Adrenal gland (tissue), 12 donors: ENCODE measurements around the gene AGO1. TPM values are rescaled to one million over a fixed set of nuclear protein-coding genes. Genes with fewer than 3 reads are reported as not detected.
"Not testable (repeated sequence)": the region's sequence is repeated elsewhere in the genome, so short reads cannot be mapped to it uniquely, and the experiment has no call there.

Experiments used
- DNase-seq, 7 donors: peaks; one replicate each; pipeline ENCODE4 v3.0.0-alpha.2; 2019 to 2020
- H3K27ac ChIP-seq, 5 donors: fragments of 200-600 bp; sonication (generic) in 4 of 5; 1 replicate in 3 of 5; 2 replicates in 2 of 5; pipeline versions ENCODE4 v1.5.1 to v1.8.0; 2016 to 2020; ENCODE audit warnings: mild to moderate bottlenecking in 1 of 5
- H3K27me3 ChIP-seq: fragments of 200-600 bp; 2 replicates; pipeline ENCODE4 v1.8.0; 2021
- H3K36me3 ChIP-seq, 2 donors: fragments of 200-600 bp; replicated peaks in 1 of 2; 1 replicate in 1 of 2; 2 replicates in 1 of 2; pipeline versions ENCODE4 v1.5.1 to v1.8.0; 2018 to 2022
- H3K4me1 ChIP-seq, 2 donors: fragments of 200-600 bp; replicated peaks in 1 of 2; 1 replicate in 1 of 2; 2 replicates in 1 of 2; pipeline versions ENCODE4 v1.5.1 to v1.8.0; 2018 to 2021
- H3K4me3 ChIP-seq, 4 donors: fragments of 200-600 bp; sonication (generic) in 3 of 4; one replicate each; pipeline ENCODE4 v1.5.1; 2016 to 2018
- H3K9me3 ChIP-seq, 3 donors: fragments of 200-600 bp; sonication (generic) in 1 of 3; replicated peaks in 1 of 3; 1 replicate in 2 of 3; 2 replicates in 1 of 3; pipeline versions ENCODE4 v1.5.1 to v1.8.0; 2016 to 2021
- POLR2A ChIP-seq, 2 donors: fragments of 450-650 bp; IDR thresholded peaks; one replicate each; pipeline ENCODE4 v1.6.1; 2017; ENCODE audit warnings: antibody characterized with exemption in 2 of 2, mild to moderate bottlenecking in 2 of 2, moderate library complexity in 1 of 2
- WGBS, 4 donors: extraction: QIAGEN DNeasy Blood & Tissue Kit in 2 of 4; methylation state at CpG; one replicate each; pipeline versions ENCODE4 v1.1.5 to v1.1.7; 2013 to 2017; 5-methylcytosine and 5-hydroxymethylcytosine counted together
- intact Hi-C, 2 donors: fragments of 100-400 bp; cut with DNase I; formaldehyde crosslinking; loops; one replicate each; pipeline versions ENCODE4 v1.14.1 to v1.15.0; 2022 to 2023
- polyA plus RNA-seq, 3 donors: library from polyadenylated mRNA; stranded (reverse); fragments of 200-250 nt in 2 of 3; fragments of 350-450 nt in 1 of 3; fragmentation: Illumina TruSeq in 1 of 3; extraction: RNeasy Lipid Tissue Mini Kit (QIAGEN cat#74804) in 1 of 3; gene quantifications; one replicate each; pipeline ENCODE4 v1.2.3, GENCODE V29; 2013 to 2014
- total RNA-seq, 9 donors: library from RNA; depleted of rRNA in 4 of 9; stranded (reverse); fragments of >200 nt in 4 of 9; fragments of 120-200 nt in 1 of 9; fragmentation: NEBNext Ultra II Directional in 1 of 9; extraction: Animal tissue kit (Norgen Biotek cat#: 25700) in 1 of 9; gene quantifications; one replicate each; pipeline versions ENCODE4 v1.1.0 to v1.2.4, GENCODE V29; 2013 to 2023
- TF ChIP-seq, protein P1 (sequence below), 6 experiments: fragments of 450-650 bp in 4 of 6; fragments of 200-600 bp in 2 of 6; sonication (generic) in 1 of 6; IDR thresholded peaks; 1 replicate in 5 of 6; 2 replicates in 1 of 6; pipeline versions ENCODE4 v1.5.1 to v1.8.0; 2016 to 2021; ENCODE audit warnings: antibody characterized with exemption in 6 of 6, mild to moderate bottlenecking in 2 of 6, moderate library complexity in 1 of 6
- donor health status: healthy with polysubstance abuse.
- donor health status: Bipolar disorder and iron deficiency.
- donor health status: DM: yes; HTN: yes; CAD: no.
- donor health status: DM: no; HTN: no; CAD: no.
- donor health status: DM: no; HTN: no; CAD: no.
- donor health status: DM: yes; HTN: yes; CAD: no.

Gene AGO1
- total and polyA plus RNA-seq, 12 donors: 4.5 to 51.1 (median 33.8) TPM

DNA sequence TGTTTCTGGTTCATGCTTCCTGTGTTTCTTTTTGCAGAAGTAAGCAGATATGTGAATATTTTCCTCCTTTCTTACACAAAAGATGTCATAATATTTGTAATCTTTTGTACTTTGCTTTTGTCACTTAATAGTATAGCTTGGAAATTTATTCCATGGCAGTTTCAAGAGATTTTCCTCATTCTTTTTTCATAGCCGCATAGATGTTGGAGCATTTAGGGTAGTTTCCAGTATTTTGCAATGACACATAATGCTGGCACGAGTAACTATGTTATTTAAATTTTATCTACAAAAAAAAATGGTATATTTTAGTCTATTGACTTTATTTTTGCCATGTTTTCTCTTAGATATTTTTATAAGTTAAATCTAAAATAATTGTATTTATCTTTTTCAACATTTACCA lies 88.6 kb downstream of the AGO1 start:
- intact Hi-C loops: no loop called here
- H3K4me1 ChIP-seq: no peaks in the 10 kb centered on the region
- H3K27ac ChIP-seq: no peak overlapping the region
- WGBS, 4 donors: 91 to 96% (median 94%) methylated on average over 2 of the region's 2 CpGs
- no peak for TF ChIP-seq POLR2A (IDR thresholded peaks at IDR 0.05)
- TF ChIP-seq, protein P1, sequence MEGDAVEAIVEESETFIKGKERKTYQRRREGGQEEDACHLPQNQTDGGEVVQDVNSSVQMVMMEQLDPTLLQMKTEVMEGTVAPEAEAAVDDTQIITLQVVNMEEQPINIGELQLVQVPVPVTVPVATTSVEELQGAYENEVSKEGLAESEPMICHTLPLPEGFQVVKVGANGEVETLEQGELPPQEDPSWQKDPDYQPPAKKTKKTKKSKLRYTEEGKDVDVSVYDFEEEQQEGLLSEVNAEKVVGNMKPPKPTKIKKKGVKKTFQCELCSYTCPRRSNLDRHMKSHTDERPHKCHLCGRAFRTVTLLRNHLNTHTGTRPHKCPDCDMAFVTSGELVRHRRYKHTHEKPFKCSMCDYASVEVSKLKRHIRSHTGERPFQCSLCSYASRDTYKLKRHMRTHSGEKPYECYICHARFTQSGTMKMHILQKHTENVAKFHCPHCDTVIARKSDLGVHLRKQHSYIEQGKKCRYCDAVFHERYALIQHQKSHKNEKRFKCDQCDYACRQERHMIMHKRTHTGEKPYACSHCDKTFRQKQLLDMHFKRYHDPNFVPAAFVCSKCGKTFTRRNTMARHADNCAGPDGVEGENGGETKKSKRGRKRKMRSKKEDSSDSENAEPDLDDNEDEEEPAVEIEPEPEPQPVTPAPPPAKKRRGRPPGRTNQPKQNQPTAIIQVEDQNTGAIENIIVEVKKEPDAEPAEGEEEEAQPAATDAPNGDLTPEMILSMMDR (IDR thresholded peaks at IDR 0.05): no peak
- H3K9me3 ChIP-seq: no peaks in the 10 kb centered on the region
- H3K27me3 ChIP-seq: no peaks in the 10 kb centered on the region
- peaks cover 0 to 32% of the 10 kb centered on the region in 2 donors for H3K36me3 ChIP-seq
- no peak overlapping the region for H3K4me3 ChIP-seq
- no peak for DNase-seq

DNA sequence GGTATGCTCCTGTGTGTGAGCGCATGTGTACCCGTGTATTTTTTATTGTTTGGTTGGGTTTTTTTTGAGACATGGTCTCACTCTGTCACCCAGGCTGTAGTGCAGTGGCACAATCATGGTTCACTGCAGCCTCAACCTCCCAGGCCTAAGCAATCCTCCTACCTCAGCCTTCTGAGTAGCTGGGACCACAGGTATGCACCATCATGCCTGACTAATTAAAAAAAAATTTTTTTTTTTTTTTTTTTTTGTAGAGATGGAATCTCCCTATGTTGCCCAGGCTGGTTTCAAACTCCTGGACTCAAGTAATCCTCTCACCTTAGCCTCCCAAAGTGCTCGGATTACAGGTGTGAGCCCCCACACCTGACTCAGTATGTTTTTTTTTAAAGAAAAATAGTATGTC lies 89.6 kb downstream of the AGO1 start:
- intact Hi-C loops, H3K4me3 ChIP-seq, H3K9me3 ChIP-seq, H3K4me1 ChIP-seq, H3K27ac ChIP-seq, H3K27me3 ChIP-seq, DNase-seq: not testable (repeated sequence)
- 96 to 98% (median 97%) methylated on average over 3 of the region's 3 CpGs for WGBS, 4 donors
- H3K36me3 ChIP-seq: peaks cover 0 to 32% of the 10 kb centered on the region in 2 donors

DNA sequence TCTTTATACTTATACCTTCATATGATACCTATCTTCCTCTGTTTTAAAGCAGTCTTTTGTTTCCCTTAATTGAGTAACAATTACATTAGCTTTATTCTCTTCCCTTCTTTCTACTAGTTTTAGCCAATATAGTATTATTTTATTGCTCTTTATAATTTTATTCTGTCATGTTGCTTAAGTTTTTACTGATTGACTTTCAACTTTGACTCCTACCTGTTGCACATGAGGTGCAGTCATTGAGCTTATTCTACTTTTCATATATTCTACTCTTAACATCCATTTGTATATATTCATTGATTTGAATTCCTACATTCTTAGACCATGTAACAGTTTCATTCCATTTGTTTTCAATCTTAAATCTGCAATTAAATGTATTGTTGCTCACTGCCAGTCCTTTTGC lies 97.1 kb downstream of the AGO1 start:
- TF ChIP-seq, protein P1 (IDR thresholded peaks at IDR 0.05): no peak
- TF ChIP-seq POLR2A (IDR thresholded peaks at IDR 0.05): no peak
- Histone ChIP-seq H3K27me3 (no peaks in the 10 kb centered on the region), H3K36me3 (peaks cover 0 to 4% of the 10 kb centered on the region in 2 donors), H3K9me3 (no peaks in the 10 kb centered on the region), H3K4me3 (no peak overlapping the region), H3K4me1 (no peaks in the 10 kb centered on the region), H3K27ac (no peak overlapping the region)
- intact Hi-C loops: no loop called here
- no peak for DNase-seq

Other genes with a start within 250 kb of the AGO1 start
- 10 to 100 TPM; 34.9 to 70.0 (median 52.0) TPM for gene PSMB2, start 241.7 kb upstream of the AGO1 start, total RNA-seq
- gene PSMB2, start 241.7 kb upstream of the AGO1 start, polyA plus RNA-seq: 100 to 1,000 TPM in 1 of 3 donors, 10 to 100 TPM in 2; 23.5 to 120 (median 25.3) TPM
- 10 to 100 TPM; 11.1 to 25.0 (median 14.6) TPM for gene C1orf216, start 164.3 kb upstream of the AGO1 start, total RNA-seq
- gene C1orf216, start 164.3 kb upstream of the AGO1 start, polyA plus RNA-seq: 10 to 100 TPM in 1 of 3 donors, 1 to 10 TPM in 2; 6.2 to 12.6 (median 7.5) TPM
- gene CLSPN, start 113.2 kb upstream of the AGO1 start, total RNA-seq: 1 to 10 TPM in 3 of 9 donors, under 1 TPM in 5, not detected in 1; 0.12 to 5.8 (median 0.72) TPM
- 1 to 10 TPM in 1 of 3 donors, under 1 TPM in 2; 0.10 to 1.3 (median 0.32) TPM for gene CLSPN, start 113.2 kb upstream of the AGO1 start, polyA plus RNA-seq
- gene AGO4, start 75.2 kb upstream of the AGO1 start, total RNA-seq: 10 to 100 TPM in 2 of 9 donors, 1 to 10 TPM in 7; 4.0 to 12.0 (median 8.8) TPM
- 10 to 100 TPM in 1 of 3 donors, 1 to 10 TPM in 2; 6.0 to 10.4 (median 6.8) TPM for gene AGO4, start 75.2 kb upstream of the AGO1 start, polyA plus RNA-seq
- gene AGO3, start 47.9 kb downstream of the AGO1 start, total RNA-seq: 10 to 100 TPM in 8 of 9 donors, 1 to 10 TPM in 1; 8.3 to 32.2 (median 25.1) TPM
- 10 to 100 TPM in 1 of 3 donors, 1 to 10 TPM in 2; 3.7 to 16.7 (median 6.0) TPM for gene AGO3, start 47.9 kb downstream of the AGO1 start, polyA plus RNA-seq
- 1 to 10 TPM in 1 of 9 donors, under 1 TPM in 4, not detected in 4; 0.18 to 1.2 (median 0.65) TPM for gene TEKT2, start 200.9 kb downstream of the AGO1 start, total RNA-seq
- gene TEKT2, start 200.9 kb downstream of the AGO1 start, polyA plus RNA-seq: 1 to 10 TPM in 2 of 3 donors, under 1 TPM in 1; 0.40 to 4.0 (median 1.4) TPM
- 10 to 100 TPM; 43.3 to 84.5 (median 55.1) TPM for gene ADPRS, start 205.7 kb downstream of the AGO1 start, total RNA-seq
- 10 to 100 TPM; 40.1 to 42.3 (median 40.7) TPM for gene ADPRS, start 205.7 kb downstream of the AGO1 start, polyA plus RNA-seq
- 1 to 10 TPM in 7 of 9 donors, under 1 TPM in 2; 0.74 to 6.6 (median 2.8) TPM for gene COL8A2, start 242.0 kb downstream of the AGO1 start, total RNA-seq
- gene COL8A2, start 242.0 kb downstream of the AGO1 start, polyA plus RNA-seq: 1 to 10 TPM in 2 of 3 donors, under 1 TPM in 1; 0.66 to 2.3 (median 1.2) TPM